Neural progenitor cell (in vitro differentiated cells): ENCODE measurements around the gene SOX21. TPM values are rescaled to one million over a fixed set of nuclear protein-coding genes. Genes with fewer than 3 reads are reported as not detected.

Experiments used
- DNase-seq: peaks from one replicate; pipeline ENCODE4 v3.0.0-alpha.2; 2016; ENCODE audit warnings: low spot score
- H2AFZ ChIP-seq: fragments of 200-600 bp; sonication (generic); replicated peaks from 2 replicates; pipeline ENCODE4 v1.6.1; 2016; ENCODE audit warnings: antibody characterized with exemption
- H3F3A ChIP-seq: fragments of 200-600 bp; sonication (generic); 2 replicates; pipeline ENCODE4 v1.6.1; 2016; ENCODE audit warnings: antibody characterized with exemption, low read depth
- H3K27ac ChIP-seq: fragments of 200-600 bp; sonication (generic); 2 replicates; pipeline ENCODE4 v1.5.1; 2016; ENCODE audit warnings: mild to moderate bottlenecking
- H3K27me3 ChIP-seq: fragments of 200-600 bp; sonication (generic); 2 replicates; pipeline ENCODE4 v1.6.1; 2016; ENCODE audit warnings: mild to moderate bottlenecking, moderate library complexity
- H3K36me3 ChIP-seq: fragments of 200-600 bp; sonication (generic); 2 replicates; pipeline ENCODE4 v1.5.1; 2016
- H3K4me1 ChIP-seq: fragments of 200-600 bp; sonication (generic); 2 replicates; pipeline ENCODE4 v1.6.1; 2016; ENCODE audit warnings: mixed run types
- H3K4me2 ChIP-seq: fragments of 200-600 bp; sonication (generic); 2 replicates; pipeline ENCODE4 v1.6.1; 2016
- H3K4me3 ChIP-seq: fragments of 200-600 bp; sonication (generic); 2 replicates; pipeline ENCODE4 v1.5.1; 2016
- H3K79me2 ChIP-seq: fragments of 200-600 bp; sonication (generic); 2 replicates; pipeline ENCODE4 v1.6.1; 2016; ENCODE audit warnings: low read depth
- H3K9ac ChIP-seq: fragments of 200-600 bp; sonication (generic); 2 replicates; pipeline ENCODE4 v1.6.1; 2016
- H3K9me3 ChIP-seq: fragments of 200-600 bp; sonication (generic); 2 replicates; pipeline ENCODE4 v1.5.1; 2016; ENCODE audit warnings: low read depth
- H4K20me1 ChIP-seq: fragments of 200-600 bp; sonication (generic); 2 replicates; pipeline ENCODE4 v1.6.1; 2016; ENCODE audit warnings: low read depth
- H3K27ac Mint-ChIP-seq: 3 replicates; pipeline ENCODE4 v1.8.0; 2021; ENCODE audit warnings: mixed read lengths
- H3K27me3 Mint-ChIP-seq: 2 replicates; pipeline ENCODE4 v1.8.0; 2022; ENCODE audit warnings: low read depth, mild to moderate bottlenecking, inconsistent platforms, moderate library complexity, mixed read lengths; ENCODE audit not compliant: insufficient read depth
- H3K36me3 Mint-ChIP-seq: 3 replicates; pipeline ENCODE4 v1.8.0; 2021; ENCODE audit warnings: mixed read lengths
- H3K4me1 Mint-ChIP-seq: 3 replicates; pipeline ENCODE4 v1.8.0; 2021; ENCODE audit warnings: mixed read lengths
- H3K4me3 Mint-ChIP-seq: 3 replicates; pipeline ENCODE4 v1.8.0; 2021; ENCODE audit warnings: mild to moderate bottlenecking, moderate library complexity, mixed read lengths
- H3K9me3 Mint-ChIP-seq: 3 replicates; pipeline ENCODE4 v1.8.0; 2020; ENCODE audit warnings: mixed read lengths
- EZH2 ChIP-seq: fragments of 200-600 bp; sonication (generic); IDR thresholded peaks from 2 replicates; pipeline ENCODE4 v1.6.1; 2017; ENCODE audit warnings: antibody characterized with exemption, mild to moderate bottlenecking, moderate library complexity
- EZH2phosphoT487 ChIP-seq: fragments of 200-600 bp; sonication (generic); IDR thresholded peaks from 2 replicates; pipeline ENCODE4 v1.6.1; 2017; ENCODE audit warnings: antibody characterized with exemption
- total RNA-seq: library from RNA; depleted of rRNA; stranded (reverse); fragments of >200 nt; gene quantifications from 2 replicates; pipeline ENCODE4 v1.2.3, GENCODE V29; 2015; ENCODE audit warnings: low replicate concordance
- TF ChIP-seq, protein P1 (sequence below): fragments of 200-600 bp; sonication (generic); IDR thresholded peaks from 2 replicates; pipeline ENCODE4 v1.5.1; 2017; ENCODE audit warnings: antibody characterized with exemption, mild to moderate bottlenecking

Gene SOX21
- total RNA-seq, 1 donor from 2014 or later: 94.7 TPM

DNA sequence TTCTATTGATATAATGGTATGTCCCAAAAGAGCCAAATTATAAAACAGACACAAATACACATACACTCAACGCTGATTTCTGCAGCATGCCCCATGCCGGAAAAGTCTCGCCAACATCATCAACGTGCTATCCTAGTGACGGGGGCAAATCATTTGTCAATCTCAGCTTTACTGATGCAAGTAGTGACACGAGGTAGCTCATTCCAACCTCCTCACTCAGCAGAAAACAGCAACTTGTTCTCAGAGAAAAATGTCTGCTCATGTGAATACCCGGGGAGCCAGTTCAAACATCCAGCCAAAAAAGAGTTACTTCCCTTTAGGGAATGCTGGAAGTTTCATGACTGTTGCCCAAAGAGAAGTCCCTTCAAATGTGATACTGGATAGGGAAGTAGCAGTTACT, 46.3 kb downstream of the SOX21 start:
- H3K36me3 Mint-ChIP-seq: no peaks in the 10 kb centered on the region
- peaks cover 42% of the 10 kb centered on the region for H3K4me1 Mint-ChIP-seq
- TF ChIP-seq EZH2 (no peak), EZH2phosphoT487 (no peak)
- TF ChIP-seq, protein P1, sequence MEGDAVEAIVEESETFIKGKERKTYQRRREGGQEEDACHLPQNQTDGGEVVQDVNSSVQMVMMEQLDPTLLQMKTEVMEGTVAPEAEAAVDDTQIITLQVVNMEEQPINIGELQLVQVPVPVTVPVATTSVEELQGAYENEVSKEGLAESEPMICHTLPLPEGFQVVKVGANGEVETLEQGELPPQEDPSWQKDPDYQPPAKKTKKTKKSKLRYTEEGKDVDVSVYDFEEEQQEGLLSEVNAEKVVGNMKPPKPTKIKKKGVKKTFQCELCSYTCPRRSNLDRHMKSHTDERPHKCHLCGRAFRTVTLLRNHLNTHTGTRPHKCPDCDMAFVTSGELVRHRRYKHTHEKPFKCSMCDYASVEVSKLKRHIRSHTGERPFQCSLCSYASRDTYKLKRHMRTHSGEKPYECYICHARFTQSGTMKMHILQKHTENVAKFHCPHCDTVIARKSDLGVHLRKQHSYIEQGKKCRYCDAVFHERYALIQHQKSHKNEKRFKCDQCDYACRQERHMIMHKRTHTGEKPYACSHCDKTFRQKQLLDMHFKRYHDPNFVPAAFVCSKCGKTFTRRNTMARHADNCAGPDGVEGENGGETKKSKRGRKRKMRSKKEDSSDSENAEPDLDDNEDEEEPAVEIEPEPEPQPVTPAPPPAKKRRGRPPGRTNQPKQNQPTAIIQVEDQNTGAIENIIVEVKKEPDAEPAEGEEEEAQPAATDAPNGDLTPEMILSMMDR: no peak
- peaks cover 13% of the 10 kb centered on the region for H3F3A ChIP-seq
- no peaks in the 10 kb centered on the region for H3K27me3 ChIP-seq
- no peaks in the 10 kb centered on the region for H3K36me3 ChIP-seq
- no peak overlapping the region for H3K4me3 ChIP-seq
- H3K27me3 Mint-ChIP-seq: no peaks in the 10 kb centered on the region
- H3K9ac ChIP-seq: no peak overlapping the region
- no peaks in the 10 kb centered on the region for H3K79me2 ChIP-seq
- DNase-seq: no peak
- H2AFZ ChIP-seq: no peak overlapping the region
- no peak overlapping the region for H3K27ac ChIP-seq
- H3K4me2 ChIP-seq: no peak overlapping the region
- H3K4me1 ChIP-seq: peaks cover 35% of the 10 kb centered on the region
- H3K27ac Mint-ChIP-seq: no peak overlapping the region
- no peak overlapping the region for H3K4me3 Mint-ChIP-seq
- H3K9me3 ChIP-seq: no peaks in the 10 kb centered on the region
- H3K9me3 Mint-ChIP-seq: no peaks in the 10 kb centered on the region
- H4K20me1 ChIP-seq: no peaks in the 10 kb centered on the region

DNA sequence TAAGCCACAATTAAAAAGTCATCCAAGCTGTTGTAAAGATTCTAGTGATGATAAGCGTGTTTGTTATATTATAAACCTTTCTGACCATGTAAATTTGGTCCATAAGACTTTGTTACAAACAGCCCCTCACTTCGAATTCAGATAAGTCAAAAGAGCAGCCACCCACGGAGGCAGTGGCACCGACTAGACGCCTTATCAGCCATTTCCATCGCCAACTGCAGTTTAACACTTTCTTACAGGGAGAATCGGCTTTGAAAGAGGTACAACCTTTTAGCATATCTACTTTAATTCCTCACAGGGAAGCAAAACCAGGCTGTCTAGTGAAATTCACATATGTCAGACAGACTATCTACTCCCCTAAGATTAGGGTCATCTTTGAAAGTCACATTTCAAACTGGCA, 47.5 kb downstream of the SOX21 start:
- Histone ChIP-seq H3K9me3 (no peaks in the 10 kb centered on the region), H3K36me3 (no peaks in the 10 kb centered on the region), H3K79me2 (no peaks in the 10 kb centered on the region), H3K4me3 (no peak overlapping the region), H3F3A (peaks cover 25% of the 10 kb centered on the region), H3K9ac (no peak overlapping the region), H4K20me1 (no peaks in the 10 kb centered on the region), H2AFZ (no peak overlapping the region), H3K27ac (no peak overlapping the region), H3K27me3 (no peaks in the 10 kb centered on the region), H3K4me2 (no peak overlapping the region), H3K4me1 (peaks cover 47% of the 10 kb centered on the region)
- no peak for DNase-seq
- TF ChIP-seq EZH2phosphoT487: no peak
- no peak for TF ChIP-seq EZH2
- TF ChIP-seq, protein P1: no peak
- H3K27me3 Mint-ChIP-seq: no peaks in the 10 kb centered on the region
- H3K4me1 Mint-ChIP-seq: peaks cover 53% of the 10 kb centered on the region
- peak overlapping the region; percentile 21 for H3K27ac Mint-ChIP-seq
- no peak overlapping the region for H3K4me3 Mint-ChIP-seq
- H3K36me3 Mint-ChIP-seq: no peaks in the 10 kb centered on the region
- no peaks in the 10 kb centered on the region for H3K9me3 Mint-ChIP-seq

DNA sequence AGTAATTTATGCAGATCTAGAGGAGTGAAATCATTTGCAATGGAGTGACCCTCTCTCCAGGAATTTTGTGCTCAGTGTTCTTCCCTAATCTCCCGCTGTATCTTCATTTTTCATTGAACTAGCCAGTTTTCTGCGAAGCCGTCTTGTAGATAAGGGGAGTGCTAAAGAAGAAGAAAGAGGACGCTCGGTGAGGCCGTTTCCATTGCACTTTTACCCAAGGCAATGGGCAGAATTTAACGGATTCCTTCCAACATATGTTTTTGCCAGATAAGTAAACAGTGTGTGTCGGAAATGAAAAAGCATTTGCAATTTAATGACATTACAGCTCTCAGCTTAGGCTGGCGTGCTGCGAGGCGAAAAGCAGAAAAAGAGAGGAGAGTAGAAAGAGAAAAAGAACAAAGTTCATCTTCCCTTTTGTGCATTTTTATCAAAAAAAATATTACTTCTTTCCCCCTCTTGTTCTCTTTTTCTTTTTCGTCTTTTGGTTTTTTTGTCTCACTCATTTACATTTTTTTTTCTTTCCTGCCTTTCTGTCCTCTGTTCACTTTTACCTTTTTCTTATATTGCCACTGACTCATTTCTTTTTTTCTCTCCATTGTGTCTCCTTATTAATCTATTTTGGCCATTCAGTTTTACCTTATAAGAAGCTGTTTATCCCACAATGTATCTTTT, 49.9 kb downstream of the SOX21 start:
- peaks cover 57% of the 10 kb centered on the region for H3K4me1 ChIP-seq
- peak overlapping the region; percentile 58 for H2AFZ ChIP-seq
- TF ChIP-seq EZH2 (no peak), EZH2phosphoT487 (no peak)
- TF ChIP-seq, protein P1: no peak
- H3K4me2 ChIP-seq: peak overlapping the region; percentile 65
- H3K9me3 ChIP-seq: no peaks in the 10 kb centered on the region
- no peak overlapping the region for H3K27ac ChIP-seq
- H4K20me1 ChIP-seq: no peaks in the 10 kb centered on the region
- no peaks in the 10 kb centered on the region for H3K79me2 ChIP-seq
- H3K4me3 ChIP-seq: no peak overlapping the region
- no peaks in the 10 kb centered on the region for H3K9me3 Mint-ChIP-seq
- no peaks in the 10 kb centered on the region for H3K36me3 Mint-ChIP-seq
- peaks cover 25% of the 10 kb centered on the region for H3F3A ChIP-seq
- H3K27me3 Mint-ChIP-seq: no peaks in the 10 kb centered on the region
- no peaks in the 10 kb centered on the region for H3K27me3 ChIP-seq
- H3K4me1 Mint-ChIP-seq: peaks cover 59% of the 10 kb centered on the region
- H3K9ac ChIP-seq: no peak overlapping the region
- DNase-seq: no peak
- H3K27ac Mint-ChIP-seq: peak overlapping the region; percentile 44
- no peaks in the 10 kb centered on the region for H3K36me3 ChIP-seq
- peak overlapping the region; percentile 59 for H3K4me3 Mint-ChIP-seq
